HEK293T (cell line): Measurements from ENCODE around the gene URB1.

Source experiments
- FOXK2 ChIP-seq: fragments of 450-650 bp; IDR thresholded peaks from 2 replicates; pipeline ENCODE4 v1.6.1; 2016; ENCODE audit warnings: mild to moderate bottlenecking
- FOXM1 ChIP-seq: fragments of 450-650 bp; IDR thresholded peaks from 2 replicates; pipeline ENCODE4 v1.6.1; 2017; ENCODE audit warnings: mild to moderate bottlenecking, borderline replicate concordance
- L3MBTL2 ChIP-seq: fragments of 450-650 bp; conservative IDR thresholded peaks from 2 replicates; pipeline ENCODE4 v1.6.1; 2016; ENCODE audit warnings: mild to moderate bottlenecking
- SP1 ChIP-seq: fragments of 450-650 bp; IDR thresholded peaks from 2 replicates; pipeline ENCODE4 v1.6.1; 2017

GRCh38 chr21:32353002-32353711, 39.7 kb downstream of the URB1 start:
- TF ChIP-seq L3MBTL2 (no peak), FOXM1 (no peak), SP1 (no peak), FOXK2 (no peak)
